ENCODE data around the gene GPR22. TPM values are rescaled to one million over a fixed set of nuclear protein-coding genes. Genes with fewer than 3 reads are reported as not detected.

The GPR22 gene
- total RNA-seq: not detected

GRCh38 chr7:107469929-107470328, at the start of gene GPR22:
GPR22 (plus strand) TSS chr7:107470057; CDS start chr7:107474061, 4,004 bp downstream.
- no peaks in the 10 kb centered on the region for H3K27me3 Mint-ChIP-seq (ENCODE audit: low read depth)
- no peaks in the 10 kb centered on the region for H3K9me3 Mint-ChIP-seq
- CTCF ChIA-PET: interaction anchor here (1.2 kb wide), 1 partner anchor 272 kb away, joined by 3 read pairs; no protein-coding TSS in a partner anchor
- intact Hi-C loops (cut with micrococcal nuclease): loop anchor here (10.0 kb wide), 1 partner anchor 265 kb away; no protein-coding TSS in a partner anchor
- no peak for DNase-seq
- no peak within 1 kb of the TSS for H3K27ac Mint-ChIP-seq
- H3K4me3 Mint-ChIP-seq: no peak within 1 kb of the TSS
- no peaks in the 10 kb centered on the region for H3K4me1 Mint-ChIP-seq (ENCODE audit: low read depth)
- H3K36me3 Mint-ChIP-seq (ENCODE audit: low read depth): no peaks in the 10 kb centered on the region

GRCh38 chr7:107427462-107427861, 42.4 kb upstream of the GPR22 start:
- Mint-ChIP-seq H3K27me3 (ENCODE audit: low read depth) (no peaks in the 10 kb centered on the region), H3K9me3 (no peaks in the 10 kb centered on the region), H3K36me3 (ENCODE audit: low read depth) (peaks cover 19% of the 10 kb centered on the region), H3K4me1 (ENCODE audit: low read depth) (no peaks in the 10 kb centered on the region), H3K4me3 (no peak overlapping the region), H3K27ac (no peak overlapping the region)
- CTCF ChIA-PET: no interaction called here
- DNase-seq: no peak
- intact Hi-C loops (cut with micrococcal nuclease): no loop called here

GRCh38 chr7:107428642-107429041, 41.2 kb upstream of the GPR22 start:
- DNase-seq: no peak
- Mint-ChIP-seq H3K4me1 (ENCODE audit: low read depth) (no peaks in the 10 kb centered on the region), H3K9me3 (no peaks in the 10 kb centered on the region), H3K27me3 (ENCODE audit: low read depth) (no peaks in the 10 kb centered on the region), H3K4me3 (no peak overlapping the region), H3K36me3 (ENCODE audit: low read depth) (peaks cover 19% of the 10 kb centered on the region), H3K27ac (no peak overlapping the region)
- intact Hi-C loops (cut with micrococcal nuclease): no loop called here
- CTCF ChIA-PET: no interaction called here

GRCh38 chr7:107430057-107430456, 39.8 kb upstream of the GPR22 start:
- H3K27me3 Mint-ChIP-seq (ENCODE audit: low read depth): no peaks in the 10 kb centered on the region
- H3K4me3 Mint-ChIP-seq: no peak overlapping the region
- H3K36me3 Mint-ChIP-seq (ENCODE audit: low read depth): peaks cover 26% of the 10 kb centered on the region
- no peak overlapping the region for H3K27ac Mint-ChIP-seq
- CTCF ChIA-PET: no interaction called here
- H3K4me1 Mint-ChIP-seq (ENCODE audit: low read depth): no peaks in the 10 kb centered on the region
- intact Hi-C loops (cut with micrococcal nuclease): no loop called here
- peaks cover 3% of the 10 kb centered on the region for H3K9me3 Mint-ChIP-seq
- no peak for DNase-seq

GRCh38 chr7:107432261-107432660, 37.6 kb upstream of the GPR22 start:
- Mint-ChIP-seq H3K27ac (no peak overlapping the region), H3K9me3 (peaks cover 3% of the 10 kb centered on the region), H3K36me3 (ENCODE audit: low read depth) (peaks cover 31% of the 10 kb centered on the region), H3K27me3 (ENCODE audit: low read depth) (no peaks in the 10 kb centered on the region), H3K4me3 (no peak overlapping the region), H3K4me1 (ENCODE audit: low read depth) (no peaks in the 10 kb centered on the region)
- DNase-seq: no peak
- intact Hi-C loops (cut with micrococcal nuclease): no loop called here
- CTCF ChIA-PET: no interaction called here

- no peak overlapping the region for H3K4me3 Mint-ChIP-seq
- no peaks in the 10 kb centered on the region for H3K27me3 Mint-ChIP-seq (ENCODE audit: low read depth)
- intact Hi-C loops (cut with micrococcal nuclease): no loop called here
- H3K27ac Mint-ChIP-seq: no peak overlapping the region
- H3K4me1 Mint-ChIP-seq (ENCODE audit: low read depth): no peaks in the 10 kb centered on the region
- CTCF ChIA-PET: no interaction called here
- no peak for DNase-seq
- peaks cover 3% of the 10 kb centered on the region for H3K9me3 Mint-ChIP-seq
- H3K36me3 Mint-ChIP-seq (ENCODE audit: low read depth): peaks cover 18% of the 10 kb centered on the region
These were observed 34.1 kb upstream of the GPR22 start for GRCh38 chr7:107435749-107436148.

GRCh38 chr7:107439025-107439424, 30.8 kb upstream of the GPR22 start:
- peaks cover 19% of the 10 kb centered on the region for H3K36me3 Mint-ChIP-seq (ENCODE audit: low read depth)
- no peaks in the 10 kb centered on the region for H3K4me1 Mint-ChIP-seq (ENCODE audit: low read depth)
- peaks cover 5% of the 10 kb centered on the region for H3K9me3 Mint-ChIP-seq
- no peak overlapping the region for H3K4me3 Mint-ChIP-seq
- CTCF ChIA-PET: no interaction called here
- no peak overlapping the region for H3K27ac Mint-ChIP-seq
- no peaks in the 10 kb centered on the region for H3K27me3 Mint-ChIP-seq (ENCODE audit: low read depth)
- intact Hi-C loops (cut with micrococcal nuclease): no loop called here
- DNase-seq: no peak

- Mint-ChIP-seq H3K4me1 (ENCODE audit: low read depth) (peaks cover 5% of the 10 kb centered on the region), H3K27ac (no peak overlapping the region), H3K4me3 (no peak overlapping the region), H3K27me3 (ENCODE audit: low read depth) (no peaks in the 10 kb centered on the region), H3K9me3 (peaks cover 4% of the 10 kb centered on the region), H3K36me3 (ENCODE audit: low read depth) (peaks cover 6% of the 10 kb centered on the region)
- intact Hi-C loops (cut with micrococcal nuclease): no loop called here
- CTCF ChIA-PET: no interaction called here
- DNase-seq: no peak
These were observed 28.1 kb upstream of the GPR22 start for GRCh38 chr7:107441581-107442422.

- intact Hi-C loops (cut with micrococcal nuclease): no loop called here
- Mint-ChIP-seq H3K27me3 (ENCODE audit: low read depth) (no peaks in the 10 kb centered on the region), H3K4me1 (ENCODE audit: low read depth) (peaks cover 9% of the 10 kb centered on the region), H3K9me3 (peaks cover 4% of the 10 kb centered on the region), H3K4me3 (no peak overlapping the region), H3K36me3 (ENCODE audit: low read depth) (peaks cover 6% of the 10 kb centered on the region), H3K27ac (no peak overlapping the region)
- CTCF ChIA-PET: no interaction called here
- no peak for DNase-seq
These were observed 27.2 kb upstream of the GPR22 start for GRCh38 chr7:107442678-107443077.

- CTCF ChIA-PET: interaction anchor here (1.4 kb wide), 1 partner anchor 10 kb away, joined by 4 read pairs; no protein-coding TSS in a partner anchor
- Mint-ChIP-seq H3K27ac (no peak overlapping the region), H3K4me1 (ENCODE audit: low read depth) (peaks cover 11% of the 10 kb centered on the region), H3K4me3 (no peak overlapping the region), H3K36me3 (ENCODE audit: low read depth) (peaks cover 12% of the 10 kb centered on the region), H3K27me3 (ENCODE audit: low read depth) (no peaks in the 10 kb centered on the region), H3K9me3 (peaks cover 4% of the 10 kb centered on the region)
- DNase-seq: peak; percentile 34
- intact Hi-C loops (cut with micrococcal nuclease): no loop called here
These were observed 23.3 kb upstream of the GPR22 start for GRCh38 chr7:107446531-107446930.

- intact Hi-C loops (cut with micrococcal nuclease): no loop called here
- peaks cover 2% of the 10 kb centered on the region for H3K9me3 Mint-ChIP-seq
- H3K27me3 Mint-ChIP-seq (ENCODE audit: low read depth): no peaks in the 10 kb centered on the region
- CTCF ChIA-PET: interaction anchor here (0.9 kb wide), 1 partner anchor 9 kb away, joined by 3 read pairs; no protein-coding TSS in a partner anchor
- peaks cover 11% of the 10 kb centered on the region for H3K4me1 Mint-ChIP-seq (ENCODE audit: low read depth)
- no peak overlapping the region for H3K27ac Mint-ChIP-seq
- no peak overlapping the region for H3K4me3 Mint-ChIP-seq
- H3K36me3 Mint-ChIP-seq (ENCODE audit: low read depth): peaks cover 12% of the 10 kb centered on the region
- no peak for DNase-seq
These were observed 22.9 kb upstream of the GPR22 start for GRCh38 chr7:107446988-107447387.

GRCh38 chr7:107450970-107451369, 18.9 kb upstream of the GPR22 start:
- CTCF ChIA-PET: no interaction called here
- no peak for DNase-seq
- no peaks in the 10 kb centered on the region for H3K9me3 Mint-ChIP-seq
- H3K4me1 Mint-ChIP-seq (ENCODE audit: low read depth): peaks cover 11% of the 10 kb centered on the region
- no peak overlapping the region for H3K27ac Mint-ChIP-seq
- peaks cover 9% of the 10 kb centered on the region for H3K36me3 Mint-ChIP-seq (ENCODE audit: low read depth)
- intact Hi-C loops (cut with micrococcal nuclease): no loop called here
- no peaks in the 10 kb centered on the region for H3K27me3 Mint-ChIP-seq (ENCODE audit: low read depth)
- H3K4me3 Mint-ChIP-seq: no peak overlapping the region

- CTCF ChIA-PET: no interaction called here
- H3K4me1 Mint-ChIP-seq (ENCODE audit: low read depth): peaks cover 2% of the 10 kb centered on the region
- peaks cover 6% of the 10 kb centered on the region for H3K9me3 Mint-ChIP-seq
- H3K36me3 Mint-ChIP-seq (ENCODE audit: low read depth): peaks cover 18% of the 10 kb centered on the region
- no peak for DNase-seq
- H3K27me3 Mint-ChIP-seq (ENCODE audit: low read depth): no peaks in the 10 kb centered on the region
- H3K4me3 Mint-ChIP-seq: no peak overlapping the region
- no peak overlapping the region for H3K27ac Mint-ChIP-seq
- intact Hi-C loops (cut with micrococcal nuclease): no loop called here
These were observed 16.5 kb upstream of the GPR22 start for GRCh38 chr7:107453388-107453787.

Measured in activated naive CD4-positive, alpha-beta T cell treated with anti-CD3 and anti-CD28 coated beads for 36 hours (primary cell).